WI38 (cell line): ENCODE data around the gene EFCAB9.

Experiments used
- H3K4me3 ChIP-seq: 2 replicates; pipeline ENCODE4 v1.5.1; 2011; ENCODE audit warnings: low read depth, mild to moderate bottlenecking, control low read depth, low read length
- TF ChIP-seq, protein P1 (sequence below): IDR thresholded peaks from 2 replicates; pipeline ENCODE4 v1.5.1; 2012; ENCODE audit warnings: low read depth, mild to moderate bottlenecking, control low read depth, low read length

Gene EFCAB9

DNA sequence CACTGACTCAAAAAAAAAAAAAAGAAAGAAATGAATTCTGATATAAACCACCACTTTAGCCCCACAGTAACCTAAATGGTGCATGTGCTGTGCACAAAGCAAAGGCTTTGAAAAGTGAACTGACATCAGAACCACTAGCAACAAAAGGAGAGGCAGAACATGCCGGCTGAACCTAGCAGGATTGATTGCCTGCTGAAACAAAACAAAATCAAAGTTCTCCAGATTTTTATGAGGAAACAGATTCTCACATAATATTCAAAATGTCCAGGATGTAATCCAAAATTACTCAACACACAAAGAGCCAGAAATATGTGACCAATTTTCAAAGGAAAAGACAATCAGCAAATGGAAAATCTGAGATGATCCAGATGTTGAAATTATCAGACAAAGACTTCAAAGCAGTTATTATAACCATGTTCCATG, 51.7 kb downstream of the EFCAB9 start:
- TF ChIP-seq, protein P1, sequence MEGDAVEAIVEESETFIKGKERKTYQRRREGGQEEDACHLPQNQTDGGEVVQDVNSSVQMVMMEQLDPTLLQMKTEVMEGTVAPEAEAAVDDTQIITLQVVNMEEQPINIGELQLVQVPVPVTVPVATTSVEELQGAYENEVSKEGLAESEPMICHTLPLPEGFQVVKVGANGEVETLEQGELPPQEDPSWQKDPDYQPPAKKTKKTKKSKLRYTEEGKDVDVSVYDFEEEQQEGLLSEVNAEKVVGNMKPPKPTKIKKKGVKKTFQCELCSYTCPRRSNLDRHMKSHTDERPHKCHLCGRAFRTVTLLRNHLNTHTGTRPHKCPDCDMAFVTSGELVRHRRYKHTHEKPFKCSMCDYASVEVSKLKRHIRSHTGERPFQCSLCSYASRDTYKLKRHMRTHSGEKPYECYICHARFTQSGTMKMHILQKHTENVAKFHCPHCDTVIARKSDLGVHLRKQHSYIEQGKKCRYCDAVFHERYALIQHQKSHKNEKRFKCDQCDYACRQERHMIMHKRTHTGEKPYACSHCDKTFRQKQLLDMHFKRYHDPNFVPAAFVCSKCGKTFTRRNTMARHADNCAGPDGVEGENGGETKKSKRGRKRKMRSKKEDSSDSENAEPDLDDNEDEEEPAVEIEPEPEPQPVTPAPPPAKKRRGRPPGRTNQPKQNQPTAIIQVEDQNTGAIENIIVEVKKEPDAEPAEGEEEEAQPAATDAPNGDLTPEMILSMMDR, result no peak
- no peak overlapping the region for H3K4me3 ChIP-seq

GRCh38 chr5:172248637-172249036, 54.7 kb downstream of the EFCAB9 start:
- TF ChIP-seq, protein P1, result no peak
- H3K4me3 ChIP-seq, result no peak overlapping the region

DNA sequence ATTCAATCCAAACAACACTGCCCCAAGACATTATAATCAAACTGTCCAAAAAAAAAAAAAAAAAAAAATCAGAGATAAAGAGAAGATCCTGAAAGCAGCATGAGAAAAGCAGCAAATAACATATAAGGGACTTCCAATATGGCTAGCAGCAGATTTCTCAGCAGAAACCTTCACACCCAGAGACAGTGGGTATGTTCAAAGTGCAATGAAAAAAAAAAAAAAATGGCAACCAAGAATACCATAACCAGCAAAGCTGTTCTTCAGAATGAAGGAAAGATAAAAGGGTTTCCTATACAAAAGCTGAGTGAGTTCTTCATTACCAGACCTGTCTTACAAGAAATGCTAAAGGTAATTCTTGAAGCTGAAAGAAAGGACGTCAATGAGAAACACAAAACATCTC, 57.4 kb downstream of the EFCAB9 start:
- TF ChIP-seq, protein P1, result no peak
- no peak overlapping the region for H3K4me3 ChIP-seq

DNA sequence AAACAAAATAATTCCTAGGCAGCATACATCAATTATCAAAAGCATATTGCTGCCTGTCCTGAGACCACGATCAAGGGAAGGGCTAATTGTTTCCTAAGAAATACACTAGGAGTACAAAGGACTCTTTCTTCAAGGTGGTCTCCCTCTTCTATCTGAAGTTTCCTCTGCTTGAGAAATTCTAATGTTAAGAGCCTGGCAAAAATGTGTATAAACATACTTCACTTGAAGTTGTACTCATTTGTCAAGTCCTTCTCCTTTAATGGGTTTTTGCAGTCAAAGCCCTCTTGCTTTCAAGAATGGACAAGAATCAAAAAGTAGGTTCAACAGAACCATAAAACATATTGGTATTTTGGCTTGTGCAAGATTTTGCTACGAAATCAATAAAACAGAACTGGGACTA, 58.5 kb downstream of the EFCAB9 start:
- TF ChIP-seq, protein P1, result no peak
- no peak overlapping the region for H3K4me3 ChIP-seq
